Lower leg skin (tissue), 4 donors: ENCODE results near the gene OR2A2. TPM values are rescaled to one million over a fixed set of nuclear protein-coding genes. Genes with fewer than 3 reads are reported as not detected.

Source experiments
- DNase-seq, 2 donors: peaks; one replicate each; pipeline ENCODE4 v3.0.0-alpha.2; 2019; ENCODE audit warnings: low spot score in 2 of 2
- H3K4me3 ChIP-seq: fragments of 200-600 bp; sonication (generic); 2 replicates; pipeline ENCODE4 v1.5.1; 2017; ENCODE audit warnings: mild to moderate bottlenecking, low read depth; ENCODE audit not compliant: poor library complexity, severe bottlenecking
- POLR2A ChIP-seq, 2 donors: fragments of 450-650 bp; IDR thresholded peaks; one replicate each; pipeline ENCODE4 v1.6.1; 2016 to 2017; ENCODE audit warnings: antibody characterized with exemption in 2 of 2, mild to moderate bottlenecking in 1 of 2, moderate library complexity in 1 of 2
- WGBS, 2 donors: methylation state at CpG; one replicate each; pipeline ENCODE4 v1.1.5; 2018; 5-methylcytosine and 5-hydroxymethylcytosine counted together
- intact Hi-C: fragments of 100-400 bp; cut with DNase I; formaldehyde crosslinking; loops from one replicate; pipeline ENCODE4 v1.15.0; 2023; ENCODE audit warnings: low total_unique reads
- total RNA-seq, 4 donors: library from RNA; depleted of rRNA; stranded (reverse); fragments of >200 nt; gene quantifications; one replicate each; pipeline ENCODE4 v1.1.0, GENCODE V29; 2016
- TF ChIP-seq, protein P1 (sequence below), 3 donors: fragments of 450-650 bp; IDR thresholded peaks; one replicate each; pipeline ENCODE4 v1.5.1; 2016; ENCODE audit warnings: antibody characterized with exemption in 3 of 3, mild to moderate bottlenecking in 3 of 3, moderate library complexity in 2 of 3

The OR2A2 gene
- not detected for total RNA-seq

GRCh38 chr7:144109283-144109682, at the start of gene OR2A2:
Gene OR2A2 (plus strand): TSS chr7:144109583. CDS start chr7:144109583, 0 bp downstream.
- peak within 1 kb of the TSS; percentile 10 for H3K4me3 ChIP-seq
- intact Hi-C loops = no loop called here
- WGBS, 2 donors = 89 to 96% methylated on average over 2 of the region's 2 CpGs
- no peak for DNase-seq
- TF ChIP-seq POLR2A (IDR thresholded peaks at IDR 0.05) = no peak
- TF ChIP-seq, protein P1, sequence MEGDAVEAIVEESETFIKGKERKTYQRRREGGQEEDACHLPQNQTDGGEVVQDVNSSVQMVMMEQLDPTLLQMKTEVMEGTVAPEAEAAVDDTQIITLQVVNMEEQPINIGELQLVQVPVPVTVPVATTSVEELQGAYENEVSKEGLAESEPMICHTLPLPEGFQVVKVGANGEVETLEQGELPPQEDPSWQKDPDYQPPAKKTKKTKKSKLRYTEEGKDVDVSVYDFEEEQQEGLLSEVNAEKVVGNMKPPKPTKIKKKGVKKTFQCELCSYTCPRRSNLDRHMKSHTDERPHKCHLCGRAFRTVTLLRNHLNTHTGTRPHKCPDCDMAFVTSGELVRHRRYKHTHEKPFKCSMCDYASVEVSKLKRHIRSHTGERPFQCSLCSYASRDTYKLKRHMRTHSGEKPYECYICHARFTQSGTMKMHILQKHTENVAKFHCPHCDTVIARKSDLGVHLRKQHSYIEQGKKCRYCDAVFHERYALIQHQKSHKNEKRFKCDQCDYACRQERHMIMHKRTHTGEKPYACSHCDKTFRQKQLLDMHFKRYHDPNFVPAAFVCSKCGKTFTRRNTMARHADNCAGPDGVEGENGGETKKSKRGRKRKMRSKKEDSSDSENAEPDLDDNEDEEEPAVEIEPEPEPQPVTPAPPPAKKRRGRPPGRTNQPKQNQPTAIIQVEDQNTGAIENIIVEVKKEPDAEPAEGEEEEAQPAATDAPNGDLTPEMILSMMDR (IDR thresholded peaks at IDR 0.05) = no peak

DNA sequence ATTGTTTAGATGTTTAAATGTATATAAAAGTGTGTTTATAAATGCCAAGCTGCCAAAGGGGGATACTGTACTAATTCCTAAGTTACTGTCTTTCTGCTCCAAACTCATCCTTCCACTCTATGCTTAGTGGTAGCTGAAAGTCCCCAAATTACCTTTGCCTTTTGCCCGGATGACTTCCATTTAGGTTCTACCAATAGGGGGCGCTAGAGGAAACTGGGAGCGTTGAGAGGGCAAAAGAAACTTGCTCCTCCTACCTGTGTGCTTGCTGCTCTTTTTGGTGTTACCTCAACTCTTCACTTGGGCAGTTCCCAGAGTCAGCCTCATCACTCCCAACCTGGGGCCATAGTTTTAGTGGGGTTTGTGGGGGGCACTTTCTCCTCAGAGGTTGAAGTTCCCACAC, 45.7 kb upstream of the OR2A2 start:
- no peak for TF ChIP-seq POLR2A (IDR thresholded peaks at IDR 0.05)
- TF ChIP-seq, protein P1 (IDR thresholded peaks at IDR 0.05) = no peak
- 39 to 47% methylated on average over 3 of the region's 3 CpGs for WGBS, 2 donors
- intact Hi-C loops = no loop called here
- no peak overlapping the region for H3K4me3 ChIP-seq
- DNase-seq = no peak

DNA sequence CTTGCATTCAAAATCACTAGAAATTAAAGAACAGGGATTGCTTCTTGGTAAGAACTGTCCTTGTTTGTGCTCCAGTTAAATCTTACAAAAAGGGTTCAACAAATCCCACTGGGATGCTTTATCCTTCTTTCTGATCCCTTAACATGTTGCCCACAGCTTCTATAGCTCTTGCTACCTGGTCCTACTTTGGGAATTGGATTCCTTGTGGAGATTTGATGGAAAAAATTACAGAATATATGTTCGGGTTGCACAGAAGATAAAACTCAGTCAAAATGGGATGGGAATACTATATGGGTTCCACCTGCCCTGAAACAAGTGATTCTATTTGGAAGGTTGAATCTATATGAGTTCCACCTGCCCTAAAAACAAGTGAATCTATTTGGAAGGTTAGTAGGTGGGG, 39.9 kb upstream of the OR2A2 start, which contains the start of gene OR2A25:
Gene OR2A25 (plus strand): TSS at position 301 of the 400 bp plus-strand sequence. CDS start 4,409 bp downstream, outside the sequence.
- DNase-seq = no peak
- H3K4me3 ChIP-seq = no peak within 1 kb of the TSS
- 69 to 74% methylated on average over 1 of the region's 1 CpG for WGBS, 2 donors
- intact Hi-C loops = no loop called here
- TF ChIP-seq POLR2A (IDR thresholded peaks at IDR 0.05) = no peak
- TF ChIP-seq, protein P1 (IDR thresholded peaks at IDR 0.05) = no peak

GRCh38 chr7:144069953-144070352, 39.4 kb upstream of the OR2A2 start:
- no peak for DNase-seq
- WGBS, 2 donors = 72 to 73% methylated on average over 2 of the region's 2 CpGs

GRCh38 chr7:144074374-144074773, 35.0 kb upstream of the OR2A2 start:
- no peak for TF ChIP-seq POLR2A (IDR thresholded peaks at IDR 0.05)
- TF ChIP-seq, protein P1 (IDR thresholded peaks at IDR 0.05) = no peak
- intact Hi-C loops = no loop called here
- WGBS, 2 donors = 90 to 95% methylated on average over 8 of the region's 8 CpGs
- H3K4me3 ChIP-seq = no peak overlapping the region
- no peak for DNase-seq

More at GRCh38 chr7:144069953-144070352, 39.4 kb upstream of the OR2A2 start:
- no peak for TF ChIP-seq POLR2A (IDR thresholded peaks at IDR 0.05)
- TF ChIP-seq, protein P1 (IDR thresholded peaks at IDR 0.05) = no peak
- no peak overlapping the region for H3K4me3 ChIP-seq
- intact Hi-C loops = no loop called here

DNA sequence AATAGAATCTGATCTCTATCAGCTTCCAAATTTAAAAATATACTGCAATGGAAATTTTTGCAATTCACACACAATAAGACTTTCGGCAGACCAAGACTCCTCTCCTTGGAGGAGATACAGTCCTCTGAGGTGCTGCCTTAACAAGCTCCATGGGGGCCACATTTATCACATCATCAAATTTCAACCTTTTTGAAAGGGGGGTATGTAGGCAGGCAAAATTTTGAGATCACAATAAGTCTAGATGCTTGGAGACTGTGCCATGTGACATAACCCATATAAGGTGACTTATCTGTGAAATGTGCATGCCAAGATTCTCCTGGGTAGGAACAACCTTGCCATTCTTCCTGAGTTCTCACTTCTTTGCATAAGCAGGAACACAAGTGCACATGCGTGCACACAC, 23.4 kb upstream of the OR2A2 start, which contains the start of gene OR2A12:
Gene OR2A12 (plus strand): TSS at position 301 of the 400 bp plus-strand sequence. CDS start 8,830 bp downstream, outside the sequence.
- TF ChIP-seq POLR2A (IDR thresholded peaks at IDR 0.05) = no peak
- TF ChIP-seq, protein P1 (IDR thresholded peaks at IDR 0.05) = no peak
- no peak for DNase-seq
- intact Hi-C loops = no loop called here
- WGBS, 2 donors = 87 to 89% methylated on average over 2 of the region's 2 CpGs
- H3K4me3 ChIP-seq = no peak within 1 kb of the TSS
